ENCODE measurements around the gene PKNOX1. TPM values are rescaled to one million over a fixed set of nuclear protein-coding genes. Genes with fewer than 3 reads are reported as not detected.

The PKNOX1 gene
- total and polyA plus RNA-seq, 9 of the 15 experiments (the other 6 are each of a cell fraction or from before 2014, with no cell fraction given) = 8.8 to 25.9 (median 13.2) TPM

GRCh38 chr21:42929969-42930368 lies 44.4 kb upstream of the PKNOX1 start (continued):
- TF ChIP-seq CHD7 (IDR thresholded peaks at IDR 0.05; ENCODE audit: low read depth, low read length) (no peak), SNIP1 (IDR thresholded peaks at IDR 0.05; ENCODE audit: low read depth) (no peak), CREB3L1 (IDR thresholded peaks at IDR 0.05; ENCODE audit: borderline replicate concordance, low read depth) (no peak), NONO (IDR thresholded peaks at IDR 0.05; ENCODE audit: low read depth in 2 of 2, low read length in 1 of 2) (no peak), BDP1 (IDR thresholded peaks at IDR 0.05; ENCODE audit: insufficient read depth, insufficient read length) (no peak), CHAMP1 (IDR thresholded peaks at IDR 0.05) (no peak), TBL1XR1 (IDR thresholded peaks at IDR 0.05; ENCODE audit: low read length in 2 of 2) (peak in 1 of 2 experiments; percentile 49; a peak in 1 of 4 replicates), POU5F1 (IDR thresholded peaks at IDR 0.05; ENCODE audit: borderline replicate concordance, low read depth, low read length, partially characterized antibody) (no peak), U2AF1 (optimal IDR thresholded peaks at IDR 0.05; ENCODE audit: low read depth, low read length) (no peak), RBM25 (IDR thresholded peaks at IDR 0.05; ENCODE audit: low read depth, low read length, severe bottlenecking) (no peak), HOXB6 (CRISPR knock-in tag; IDR thresholded peaks at IDR 0.05; ENCODE audit: borderline replicate concordance) (no peak), CXXC5 (CRISPR knock-in tag; IDR thresholded peaks at IDR 0.05) (no peak)

Data from K562 (cell line).